HFF-Myc (cell line): Measurements from ENCODE around the gene TBCC.

Experiments used
- DNase-seq: peaks from one replicate; pipeline ENCODE4 v3.0.0-alpha.2; 2011; ENCODE audit warnings: low read depth; ENCODE audit errors: extremely low read depth
- H3K4me3 ChIP-seq: replicated peaks from 2 replicates; pipeline ENCODE4 v1.5.1; 2011; ENCODE audit warnings: low read depth, mild to moderate bottlenecking, control low read depth, low read length
- TF ChIP-seq, protein P1 (sequence below): IDR thresholded peaks from 2 replicates; pipeline ENCODE4 v1.5.1; 2012; ENCODE audit warnings: mild to moderate bottlenecking, low read depth, low read length, control low read depth; ENCODE audit errors: missing control alignments

Gene TBCC

DNA sequence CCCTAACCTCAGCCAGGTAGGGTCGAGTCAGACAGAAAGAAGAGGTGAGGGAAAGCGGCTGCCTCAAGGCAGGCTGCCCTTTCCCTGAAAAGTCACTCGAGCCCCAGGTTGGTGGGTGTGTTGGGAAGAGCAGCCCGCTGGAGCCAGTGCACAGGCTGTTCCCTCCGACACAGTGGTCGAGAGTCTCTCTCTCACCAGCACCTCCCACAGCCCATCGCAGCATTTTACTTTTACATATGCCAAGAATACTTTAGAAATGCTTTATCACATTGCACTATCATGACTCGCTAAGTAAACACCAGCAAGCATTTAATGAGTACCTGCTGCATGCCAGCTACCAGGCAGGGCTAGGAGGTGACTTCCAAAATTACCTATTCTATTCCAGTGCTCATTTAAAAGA, 25.2 kb downstream of the TBCC start:
- TF ChIP-seq, protein P1, sequence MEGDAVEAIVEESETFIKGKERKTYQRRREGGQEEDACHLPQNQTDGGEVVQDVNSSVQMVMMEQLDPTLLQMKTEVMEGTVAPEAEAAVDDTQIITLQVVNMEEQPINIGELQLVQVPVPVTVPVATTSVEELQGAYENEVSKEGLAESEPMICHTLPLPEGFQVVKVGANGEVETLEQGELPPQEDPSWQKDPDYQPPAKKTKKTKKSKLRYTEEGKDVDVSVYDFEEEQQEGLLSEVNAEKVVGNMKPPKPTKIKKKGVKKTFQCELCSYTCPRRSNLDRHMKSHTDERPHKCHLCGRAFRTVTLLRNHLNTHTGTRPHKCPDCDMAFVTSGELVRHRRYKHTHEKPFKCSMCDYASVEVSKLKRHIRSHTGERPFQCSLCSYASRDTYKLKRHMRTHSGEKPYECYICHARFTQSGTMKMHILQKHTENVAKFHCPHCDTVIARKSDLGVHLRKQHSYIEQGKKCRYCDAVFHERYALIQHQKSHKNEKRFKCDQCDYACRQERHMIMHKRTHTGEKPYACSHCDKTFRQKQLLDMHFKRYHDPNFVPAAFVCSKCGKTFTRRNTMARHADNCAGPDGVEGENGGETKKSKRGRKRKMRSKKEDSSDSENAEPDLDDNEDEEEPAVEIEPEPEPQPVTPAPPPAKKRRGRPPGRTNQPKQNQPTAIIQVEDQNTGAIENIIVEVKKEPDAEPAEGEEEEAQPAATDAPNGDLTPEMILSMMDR: no peak
- no peak for DNase-seq
- no peak overlapping the region for H3K4me3 ChIP-seq

DNA sequence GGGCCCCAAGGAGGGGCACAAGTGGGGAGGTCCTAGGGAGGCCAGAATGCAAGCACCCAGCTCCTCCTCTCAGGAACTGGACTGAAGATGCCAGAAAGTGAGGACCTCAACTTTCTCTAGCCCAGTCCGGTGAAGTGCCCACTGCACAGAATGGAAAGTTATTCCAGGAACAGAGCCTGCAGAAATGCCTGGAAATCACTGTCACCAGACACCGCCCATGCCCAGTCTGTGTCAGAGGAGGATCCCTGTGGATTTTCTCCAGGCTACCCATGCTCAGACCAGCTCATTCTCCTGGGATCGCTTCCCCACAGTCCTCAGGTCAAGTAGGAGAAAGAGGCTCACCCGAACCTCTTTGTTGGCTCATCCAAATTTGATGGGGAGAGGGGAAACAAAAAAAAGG, 30.0 kb downstream of the TBCC start:
- TF ChIP-seq, protein P1: no peak
- DNase-seq: no peak

DNA sequence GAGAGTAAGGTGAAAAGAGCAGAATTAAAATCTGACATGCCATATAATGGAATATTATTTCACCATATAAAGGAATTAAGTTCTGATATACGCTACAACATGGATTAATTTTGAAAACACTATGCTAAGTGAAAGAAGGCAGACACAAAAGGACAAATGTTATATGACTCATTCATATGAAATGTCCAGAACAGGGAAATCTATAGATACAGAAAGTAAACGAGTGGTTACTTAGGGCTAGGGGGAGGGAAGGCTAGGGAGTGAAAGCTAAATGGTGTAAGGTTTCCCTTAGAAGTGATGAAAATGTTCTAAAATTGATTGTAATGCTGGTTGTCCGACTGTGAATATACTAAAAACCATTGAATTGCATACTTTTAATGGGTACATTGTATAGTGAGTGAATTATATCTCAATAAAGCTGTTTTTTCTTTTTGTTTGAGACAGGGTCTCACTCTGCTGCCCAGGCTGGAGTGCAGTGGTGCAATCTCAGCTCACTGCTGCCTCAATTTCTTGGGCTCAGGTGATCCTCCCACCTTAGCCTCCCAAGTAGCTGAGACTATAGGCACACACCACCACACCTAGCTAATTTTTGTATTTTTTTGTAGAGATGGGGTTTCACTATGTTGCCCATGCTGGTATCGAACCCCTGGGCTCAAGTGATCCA, 31.7 kb downstream of the TBCC start:
- TF ChIP-seq, protein P1: no peak
- no peak for DNase-seq
- no peak overlapping the region for H3K4me3 ChIP-seq

More for the DNA sequence above, 30.0 kb downstream of the TBCC start:
- no peak overlapping the region for H3K4me3 ChIP-seq

DNA sequence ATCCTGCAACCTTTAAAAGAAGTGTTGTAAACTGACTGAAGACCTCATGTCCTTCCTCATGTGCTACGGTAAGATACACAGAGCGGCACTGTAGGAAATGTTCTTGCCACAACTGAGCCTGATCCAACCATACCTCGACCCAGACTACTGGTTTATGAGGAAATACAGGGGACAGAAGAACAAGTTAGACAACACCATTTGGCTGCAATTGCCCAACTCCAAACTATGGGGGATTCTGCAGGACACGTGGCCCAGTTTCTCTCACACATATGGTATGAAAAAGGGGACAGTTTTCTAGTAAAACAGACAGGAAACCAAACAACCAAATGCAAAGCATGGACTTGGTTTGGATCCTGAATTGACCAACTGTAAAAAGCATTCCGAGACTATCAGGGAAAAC, 34.0 kb downstream of the TBCC start:
- TF ChIP-seq, protein P1: no peak
- DNase-seq: no peak

DNA sequence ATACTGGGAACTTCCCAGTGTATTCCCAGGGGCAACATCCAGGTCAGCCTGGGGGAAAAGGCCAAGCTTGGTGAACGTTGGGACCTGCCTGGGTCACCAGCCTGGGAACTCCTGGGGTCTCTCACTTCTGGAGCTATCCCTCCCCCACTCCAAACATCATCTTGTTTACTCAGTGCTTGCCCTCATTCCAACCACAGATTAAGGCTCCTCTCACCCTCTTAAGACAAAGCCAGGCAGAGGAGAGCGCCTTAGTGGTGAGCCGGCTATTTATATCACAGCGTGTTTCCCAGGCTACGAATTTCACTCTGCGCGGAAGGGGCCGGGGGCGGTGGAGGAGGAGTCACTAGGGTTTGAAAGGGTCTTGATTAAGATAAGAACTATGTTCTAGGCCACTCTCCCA, 35.6 kb downstream of the TBCC start:
- DNase-seq: no peak
- no peak overlapping the region for H3K4me3 ChIP-seq
- TF ChIP-seq, protein P1: no peak

More for the DNA sequence above, 34.0 kb downstream of the TBCC start:
- no peak overlapping the region for H3K4me3 ChIP-seq

DNA sequence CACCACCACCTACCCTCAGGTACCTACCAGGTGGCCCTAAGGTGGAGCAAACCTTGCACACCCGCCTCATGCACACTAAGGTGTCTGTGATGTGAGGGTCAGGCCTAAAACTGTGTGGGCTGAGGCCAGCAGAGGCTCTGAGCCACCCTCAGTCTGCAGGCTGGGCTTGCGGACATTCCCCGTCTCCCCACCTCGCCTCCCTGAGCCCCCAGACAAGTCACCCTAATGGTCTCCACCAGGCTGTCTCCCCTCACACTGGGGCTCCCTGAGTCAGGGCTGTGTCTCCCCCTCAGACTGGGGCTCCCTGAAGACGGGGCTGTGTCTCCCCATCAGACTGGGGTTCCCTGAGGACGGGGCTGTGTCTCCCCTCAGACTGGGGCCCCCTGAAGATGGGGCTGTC, 36.0 kb downstream of the TBCC start:
- H3K4me3 ChIP-seq: no peak overlapping the region
- DNase-seq: no peak
- TF ChIP-seq, protein P1: no peak

DNA sequence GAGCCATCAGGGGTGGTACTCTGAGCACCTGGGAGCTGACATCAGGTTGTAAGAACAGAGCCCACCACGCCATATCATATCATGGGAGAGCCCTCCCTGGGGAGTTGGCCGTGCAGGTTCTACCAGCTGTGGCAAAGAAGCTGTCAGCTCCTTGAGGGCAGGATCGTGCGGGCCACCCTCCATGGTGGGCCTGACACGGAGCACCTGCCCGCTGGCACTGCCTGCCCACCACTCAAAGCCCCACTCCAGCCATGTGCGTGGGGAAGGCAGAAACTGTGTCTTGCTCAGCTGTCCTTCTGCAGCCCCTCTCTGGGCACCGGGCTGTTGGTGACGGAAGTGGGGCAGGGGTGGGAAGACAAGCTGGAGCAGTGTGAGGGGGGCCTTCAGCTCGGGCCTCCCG, 37.8 kb downstream of the TBCC start:
- no peak for DNase-seq
- TF ChIP-seq, protein P1: no peak
- no peak overlapping the region for H3K4me3 ChIP-seq
